ENCODE data around the gene PTPN3.
A peak's percentile ranks its signal among the peaks of the same experiment; 100 is the strongest.
"Not testable (repeated sequence)": the region's sequence is repeated elsewhere in the genome, so short reads cannot be mapped to it uniquely, and the experiment has no call there.

The PTPN3 gene

DNA sequence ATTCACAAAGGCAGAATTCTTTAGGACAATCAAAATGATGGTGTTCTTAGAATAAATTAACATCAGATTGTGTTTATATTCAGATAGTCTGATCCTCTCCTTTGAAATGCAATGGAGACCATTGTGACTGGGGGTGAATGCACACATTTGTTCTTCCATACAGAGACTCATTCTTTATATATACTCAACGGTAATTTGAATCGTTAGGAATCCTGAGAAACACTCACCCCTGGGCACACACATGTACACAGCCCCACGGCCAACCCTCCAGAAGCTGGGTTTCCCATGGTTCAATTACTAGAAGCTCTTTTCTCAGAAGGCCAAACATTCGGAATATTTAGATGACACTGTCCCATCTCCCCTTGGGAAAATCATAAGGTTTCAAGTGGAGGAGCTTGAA, 119.8 kb downstream of the PTPN3 start:
- Histone ChIP-seq H3K4me3 (no peak overlapping the region), H3K27ac (no peak overlapping the region)

- Histone ChIP-seq H3K4me3 (no peak overlapping the region), H3K27ac (no peak overlapping the region)
Observed at GRCh38 chr9:109372246-109372645, 125.9 kb downstream of the PTPN3 start.

DNA sequence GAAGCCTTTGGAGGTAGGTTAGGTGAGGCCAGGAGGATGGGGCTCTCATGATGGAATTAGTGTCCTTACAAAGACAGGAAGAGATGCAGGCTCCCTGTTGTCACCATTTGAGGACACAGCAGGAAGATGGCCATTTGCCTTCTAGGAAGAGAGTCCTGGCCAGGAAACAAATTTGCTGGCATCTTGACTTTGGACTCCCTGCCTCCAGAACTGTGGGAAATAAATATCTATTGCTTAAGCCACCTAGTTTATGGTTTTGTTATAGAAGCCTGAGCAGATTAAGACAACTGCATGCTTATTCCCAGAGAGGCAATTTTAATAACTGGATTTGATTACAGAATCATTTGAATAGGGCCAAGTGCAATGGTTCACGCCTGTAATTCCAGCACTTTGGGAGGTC, 126.7 kb downstream of the PTPN3 start:
- no peak overlapping the region for H3K27ac ChIP-seq
- no peak overlapping the region for H3K4me3 ChIP-seq

GRCh38 chr9:109369285-109369684, 128.8 kb downstream of the PTPN3 start:
- no peak overlapping the region for H3K27ac ChIP-seq
- no peak overlapping the region for H3K4me3 ChIP-seq

DNA sequence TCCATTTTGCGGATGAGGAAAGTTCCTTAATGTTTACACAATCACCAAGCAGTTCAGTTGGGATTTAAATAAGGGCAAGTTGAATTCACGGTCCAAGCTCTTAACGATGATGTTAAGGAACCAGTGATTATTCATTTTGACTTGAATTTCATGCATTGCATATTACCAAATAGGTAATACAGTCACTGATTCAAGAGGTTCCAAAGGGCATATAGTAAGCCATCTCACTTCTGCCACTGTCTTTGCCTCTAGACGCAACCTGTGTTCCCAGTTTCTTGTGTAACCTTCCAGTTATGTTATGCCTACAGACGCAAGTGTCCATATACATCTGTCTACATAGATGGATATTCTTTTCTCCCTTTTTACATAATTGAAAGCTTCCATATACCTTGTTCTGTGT, 137.3 kb downstream of the PTPN3 start:
- H3K4me3 ChIP-seq, result no peak overlapping the region

DNA sequence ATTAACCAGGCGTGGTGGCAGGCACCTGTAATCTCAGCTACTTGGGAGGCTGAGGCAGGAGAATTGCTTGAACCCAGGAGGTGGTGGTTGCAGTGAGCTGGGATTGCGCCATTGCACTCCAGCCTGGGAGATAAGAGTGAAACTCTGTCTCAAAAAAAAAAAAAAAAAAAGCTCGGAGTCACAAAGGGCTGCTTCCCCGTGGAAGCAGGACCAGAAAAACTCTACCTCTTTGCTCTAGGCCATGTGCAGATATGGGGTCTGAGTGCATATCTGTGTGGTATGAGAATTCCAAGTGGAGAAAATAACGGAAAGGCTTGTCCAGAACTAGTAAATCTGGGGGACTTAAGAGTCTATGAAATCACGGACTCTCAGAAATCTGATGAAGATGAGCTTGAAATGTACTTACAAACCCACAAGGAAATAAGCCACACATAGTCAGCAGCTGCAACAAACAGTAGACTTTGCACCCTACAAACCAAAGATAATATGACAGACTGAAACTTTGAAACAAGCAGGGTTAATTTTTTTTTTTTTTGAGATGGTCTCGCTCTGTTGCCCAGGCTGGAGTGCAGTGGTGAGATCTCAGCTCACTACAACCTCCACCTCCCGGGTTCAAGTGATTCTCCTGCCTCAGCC, 139.0 kb downstream of the PTPN3 start:
- H3K27ac ChIP-seq, result not testable (repeated sequence)

More for the DNA sequence above, 137.3 kb downstream of the PTPN3 start:
- H3K27ac ChIP-seq, result no peak overlapping the region

DNA sequence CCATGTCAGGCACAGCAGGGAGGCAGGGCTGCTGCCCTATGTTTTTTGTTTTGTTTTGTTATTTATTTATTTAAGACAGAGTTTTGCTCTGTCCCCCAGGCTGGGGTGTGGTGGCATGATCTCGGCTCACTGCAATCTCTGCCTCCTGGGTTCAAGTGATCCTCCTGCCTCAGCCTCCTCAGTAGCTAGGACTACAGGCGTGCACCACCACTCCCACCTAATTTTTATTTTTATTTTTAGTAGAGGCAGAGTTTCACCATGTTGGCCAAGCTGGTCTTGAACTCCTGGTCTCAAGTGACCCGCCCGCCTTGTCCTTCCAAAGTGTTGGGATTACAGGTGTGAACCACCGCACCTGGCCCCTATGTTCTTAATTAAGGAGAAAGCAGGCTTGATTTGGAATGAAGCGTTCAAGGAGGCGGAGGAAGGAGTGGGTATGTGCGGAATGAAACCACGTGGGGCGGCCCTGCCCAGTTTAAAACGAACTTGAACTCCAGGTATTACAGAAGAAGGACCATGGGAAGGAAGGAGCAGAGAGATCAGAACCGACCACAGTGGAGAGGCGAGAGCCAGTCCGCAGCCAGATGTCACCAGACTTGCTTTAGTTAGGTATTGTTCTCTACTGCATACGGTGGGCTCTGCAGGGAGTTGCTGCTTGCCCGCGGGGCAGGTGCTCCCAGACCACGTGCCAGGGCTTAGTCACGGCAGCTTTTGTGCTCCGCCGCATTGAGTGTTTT, 142.4 kb downstream of the PTPN3 start:
- H3K4me3 ChIP-seq, result no peak overlapping the region
- no peak overlapping the region for H3K27ac ChIP-seq

More for the DNA sequence above, 139.0 kb downstream of the PTPN3 start:
- H3K4me3 ChIP-seq, result not testable (repeated sequence)

DNA sequence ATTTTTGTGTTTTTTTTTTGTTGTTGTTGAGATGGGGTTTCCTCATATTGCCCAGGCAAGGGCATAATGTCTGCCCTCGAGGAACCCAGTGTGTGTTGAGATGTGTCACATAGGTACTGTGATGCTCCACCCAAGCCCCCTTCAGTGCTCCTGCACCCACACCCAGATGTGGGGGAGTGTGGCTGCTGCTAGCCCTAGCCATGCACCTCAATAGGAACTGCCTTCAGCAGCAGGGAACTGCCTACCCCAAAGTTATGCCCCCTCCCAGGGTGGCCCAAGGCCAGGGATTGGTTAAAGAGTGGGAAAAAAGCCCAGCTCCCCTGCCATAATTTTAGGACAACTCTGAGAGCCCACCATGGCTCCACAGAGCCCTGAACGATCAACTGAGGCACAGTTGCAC, 143.9 kb downstream of the PTPN3 start:
- H3K27ac ChIP-seq, result no peak overlapping the region
- H3K4me3 ChIP-seq, result no peak overlapping the region

DNA sequence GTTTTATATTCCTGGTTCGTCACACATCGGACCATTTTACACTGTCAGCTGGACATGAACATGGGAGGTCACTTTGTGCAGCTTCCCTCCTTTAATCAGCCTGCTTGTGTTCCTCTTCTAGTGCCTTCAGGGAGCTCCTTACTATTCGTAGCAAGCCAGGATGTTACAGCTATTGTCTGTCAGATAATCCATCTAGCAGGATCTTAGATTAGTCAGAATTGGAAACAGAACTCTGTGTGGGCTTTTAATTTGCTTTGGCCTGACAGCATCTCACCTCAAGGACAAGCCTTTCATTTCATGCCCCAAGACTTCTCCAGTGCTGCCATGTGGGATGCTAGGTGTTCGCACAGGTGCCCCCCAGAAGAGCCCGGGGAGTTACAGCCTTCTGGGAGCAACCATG, 147.1 kb downstream of the PTPN3 start:
- Histone ChIP-seq H3K27ac (no peak overlapping the region), H3K4me3 (no peak overlapping the region)

DNA sequence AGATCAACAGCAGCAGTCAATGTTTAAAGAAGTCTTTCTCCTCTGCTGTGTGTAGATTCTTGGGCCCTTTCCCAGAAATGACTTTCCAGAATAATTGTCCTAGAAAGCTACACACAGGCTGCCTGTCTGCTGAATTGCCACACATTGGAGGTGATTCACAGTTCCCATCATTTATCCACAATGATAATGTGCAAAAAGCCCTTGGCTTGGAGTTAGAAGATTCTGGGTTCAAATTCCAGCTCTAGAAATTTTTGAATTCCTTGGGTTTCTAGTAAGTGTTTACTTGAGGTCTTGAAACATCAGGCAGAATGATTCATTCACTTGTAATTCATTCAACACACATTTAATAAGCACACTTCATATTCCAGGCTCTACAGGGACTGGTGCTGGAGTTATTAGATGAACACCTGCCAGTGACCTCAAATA, 148.7 kb downstream of the PTPN3 start:
- Histone ChIP-seq H3K4me3 (no peak overlapping the region), H3K27ac (no peak overlapping the region)

DNA sequence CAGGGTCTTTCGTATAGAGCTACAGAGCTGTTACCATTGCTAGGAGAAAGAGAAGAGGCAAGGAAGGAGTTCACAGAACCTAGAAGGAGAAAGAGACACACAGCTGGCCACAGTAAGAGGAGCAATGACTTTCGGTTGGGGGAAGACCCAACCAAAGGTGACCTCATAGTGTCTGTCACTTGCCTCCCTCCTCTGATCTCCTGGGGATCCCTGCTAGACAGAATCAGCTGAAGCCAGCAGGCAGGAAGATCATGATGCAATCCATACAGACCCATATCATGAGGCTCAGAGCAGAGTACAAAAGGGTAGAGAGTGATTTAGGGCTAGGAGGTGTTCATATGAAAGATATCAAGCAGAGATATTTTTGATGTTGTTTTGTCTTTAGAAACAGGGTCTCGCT, 151.2 kb downstream of the PTPN3 start:
- Histone ChIP-seq H3K4me3 (no peak overlapping the region), H3K27ac (no peak overlapping the region)

GRCh38 chr9:109344866-109345265, 153.2 kb downstream of the PTPN3 start:
- Histone ChIP-seq H3K4me3 (no peak overlapping the region), H3K27ac (peak overlapping the region in 8 of 21 experiments; percentile 31 to 64 (median 49))

DNA sequence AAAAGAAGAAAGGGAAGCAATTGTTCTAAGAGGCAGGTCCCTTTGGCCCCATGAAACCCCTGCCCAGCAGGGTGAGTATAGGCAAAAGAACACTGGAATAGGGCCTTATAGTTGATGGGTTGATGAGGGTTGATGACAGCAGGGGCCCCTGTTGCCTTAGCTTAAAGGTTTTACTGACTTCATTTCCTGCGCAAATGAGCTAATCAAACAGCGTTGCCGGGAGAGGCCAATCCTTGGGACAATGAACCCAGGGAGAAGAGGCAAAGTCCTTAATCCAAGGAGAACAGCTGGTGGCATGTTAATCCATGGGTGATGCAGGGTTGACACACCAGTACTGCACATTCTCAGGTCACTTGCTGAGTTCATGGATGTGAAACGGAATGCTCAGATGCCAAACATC, 155.2 kb downstream of the PTPN3 start:
- Histone ChIP-seq H3K27ac (no peak overlapping the region), H3K4me3 (no peak overlapping the region)

DNA sequence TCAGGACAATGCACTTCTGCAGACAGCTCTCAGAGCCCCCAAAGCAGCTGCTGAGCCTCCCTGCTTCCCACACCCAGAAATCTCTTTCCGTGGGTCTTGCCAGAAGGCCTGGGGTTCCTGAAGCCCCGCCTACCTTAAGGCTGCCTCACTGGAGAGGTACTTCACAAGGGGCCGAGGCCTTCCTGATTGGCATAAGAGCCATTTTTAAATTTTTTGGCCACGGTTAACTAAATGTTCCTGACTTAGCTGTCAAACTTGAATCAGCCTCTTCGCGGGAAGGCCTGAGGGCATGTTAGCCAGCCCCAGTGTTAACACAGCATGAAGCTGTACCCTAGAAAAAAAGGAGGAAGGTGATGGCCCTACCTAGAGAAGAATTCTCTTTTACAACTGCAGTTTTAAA, 156.5 kb downstream of the PTPN3 start:
- H3K4me3 ChIP-seq, result no peak overlapping the region
- H3K27ac ChIP-seq, result no peak overlapping the region

DNA sequence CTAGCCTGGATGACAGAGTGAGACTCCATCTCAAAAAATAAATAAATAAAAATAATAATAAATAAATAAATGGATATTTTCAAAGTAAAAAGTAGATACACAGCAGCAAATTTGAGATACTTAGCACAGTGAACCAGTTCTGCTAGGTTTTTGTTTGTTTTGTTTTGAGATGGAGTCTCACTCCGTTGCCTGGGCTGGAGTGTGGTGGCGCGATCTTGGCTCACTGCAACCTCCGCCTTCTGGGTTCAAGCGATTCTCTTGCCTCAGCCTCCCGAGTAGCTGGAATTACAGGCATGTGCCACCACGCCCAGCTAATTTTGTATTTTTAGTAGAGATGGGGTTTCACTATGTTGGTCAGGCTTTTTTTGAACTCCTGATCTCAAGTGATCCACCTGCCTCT, 157.1 kb downstream of the PTPN3 start:
- not testable (repeated sequence) for H3K4me3 ChIP-seq, H3K27ac ChIP-seq

- Histone ChIP-seq H3K27ac (no peak overlapping the region), H3K4me3 (no peak overlapping the region)
Observed at GRCh38 chr9:109336409-109336808, 161.7 kb downstream of the PTPN3 start.

GRCh38 chr9:109335929-109336328, 162.2 kb downstream of the PTPN3 start:
- Histone ChIP-seq H3K27ac (no peak overlapping the region), H3K4me3 (no peak overlapping the region)

DNA sequence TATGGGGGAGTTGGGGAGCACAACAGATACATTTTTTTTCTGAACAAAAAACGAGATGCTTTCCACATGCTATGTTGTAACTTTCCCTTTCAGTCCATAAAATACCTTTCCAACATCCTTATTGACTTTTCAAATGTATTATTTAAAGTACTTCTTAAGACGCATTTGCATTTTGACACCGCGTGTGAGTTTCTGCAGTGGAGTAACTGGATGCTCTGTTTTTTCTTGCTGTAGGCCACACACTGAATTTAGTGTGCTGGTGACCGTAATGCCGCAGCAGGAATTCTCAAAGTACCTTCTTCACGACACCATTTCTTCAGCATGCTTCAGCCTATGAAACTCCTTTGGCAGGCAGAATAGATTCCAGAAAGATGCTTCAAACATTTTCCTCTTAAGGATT, 163.0 kb downstream of the PTPN3 start:
- no peak overlapping the region for H3K27ac ChIP-seq
- no peak overlapping the region for H3K4me3 ChIP-seq

GRCh38 chr9:109331353-109331752, 166.8 kb downstream of the PTPN3 start:
- Histone ChIP-seq H3K27ac (peak overlapping the region in 8 of 21 experiments; percentile 12 to 84 (median 32)), H3K4me3 (no peak overlapping the region)

DNA sequence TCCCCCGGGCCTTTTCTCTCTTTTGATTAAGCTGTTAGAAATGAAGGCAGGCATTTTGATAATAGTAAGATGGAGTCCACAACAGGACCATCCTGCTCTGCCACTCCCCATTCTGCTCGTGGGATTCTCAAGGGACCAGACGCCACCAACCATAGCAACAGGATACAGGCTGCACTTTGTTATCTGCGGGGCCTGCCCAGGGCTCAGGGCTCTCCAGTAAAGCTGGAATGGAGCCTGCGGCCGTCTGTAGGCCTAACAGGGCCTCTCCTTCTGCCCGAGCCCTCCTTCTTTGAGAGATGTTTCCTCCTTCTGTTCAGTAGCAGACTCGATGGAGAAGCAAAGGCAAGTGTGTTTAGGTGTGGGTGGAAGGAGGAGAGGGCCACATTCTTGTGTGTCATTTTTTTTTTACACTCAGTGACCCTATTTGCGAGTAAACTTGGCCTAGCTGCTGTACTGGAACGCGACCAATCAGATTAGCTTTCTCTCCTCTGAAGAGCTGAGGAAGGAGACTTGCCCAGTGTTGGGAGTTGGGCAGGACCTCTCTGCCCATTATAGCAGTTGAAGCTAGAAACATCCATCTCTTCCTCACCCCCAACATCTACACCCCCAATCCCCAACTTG, 168.4 kb downstream of the PTPN3 start:
- peak overlapping the region in 17 of 21 experiments; percentile 4 to 84 (median 66) for H3K27ac ChIP-seq
- peak overlapping the region in 1 of 7 experiments; percentile 12 for H3K4me3 ChIP-seq
